ENCODE data around the gene NFYC. TPM values are rescaled to one million over a fixed set of nuclear protein-coding genes. Genes with fewer than 3 reads are reported as not detected.

NFYC gene
- polyA plus RNA-seq, 1 of the 3 experiments (the other 2 are of a cell fraction) = 72.4 TPM

GRCh38 chr1:40684669-40685068 lies 6.8 kb upstream of the NFYC start:
- CTCF ChIA-PET = interaction anchor here (0.8 to 1.8 kb wide), 6 partner anchors 10 to 164 kb away, joined by 3 to 4 read pairs (median 3); no protein-coding TSS in a partner anchor
- Histone ChIP-seq H3K9me2 (no peaks in the 10 kb centered on the region), H3K4me3 (ENCODE audit: low read depth in 2 of 2, low read length in 1 of 2) (no peak overlapping the region), H3K4me1 (ENCODE audit: control insufficient read depth in 1 of 2, insufficient read depth in 2 of 2, low read depth in 1 of 2, low read length in 1 of 2) (peaks cover 0 to under 1% of the 10 kb centered on the region in 2 experiments; a peak in 1 of 4 replicates), H3K27ac (ENCODE audit: low read depth in 2 of 2, low read length in 1 of 2) (no peak overlapping the region), H3K79me2 (ENCODE audit: insufficient read depth) (peaks cover 11% of the 10 kb centered on the region), H3K27me3 (ENCODE audit: insufficient read depth) (no peaks in the 10 kb centered on the region), H3K9me3 (no peaks in the 10 kb centered on the region), H3K9ac (no peak overlapping the region), H4K20me1 (ENCODE audit: insufficient read depth) (no peaks in the 10 kb centered on the region), H3K36me3 (replicated peaks in 1 of 2; ENCODE audit: control insufficient read depth in 1 of 2, insufficient read depth in 2 of 2, low read length in 1 of 2) (peaks cover 7 to 15% of the 10 kb centered on the region in 2 experiments), H3F3A (replicated peaks; ENCODE audit: insufficient read depth) (no peaks in the 10 kb centered on the region), H3K4me2 (no peak overlapping the region), H2AFZ (ENCODE audit: low read depth) (no peak overlapping the region)
- DNase-seq = no peak
- POLR2A ChIA-PET = no interaction called here
- no peak for TF ChIP-seq CHD2 (IDR thresholded peaks at IDR 0.05; ENCODE audit: low read length, partially characterized antibody)
- no peak for TF ChIP-seq FOXJ3 (CRISPR knock-in tag; IDR thresholded peaks at IDR 0.05)
- no peak for TF ChIP-seq ELF1 (IDR thresholded peaks at IDR 0.05)
- TF ChIP-seq ZBTB33 (IDR thresholded peaks at IDR 0.05; ENCODE audit: borderline replicate concordance, low read depth) = no peak
- TF ChIP-seq EP300 (IDR thresholded peaks at IDR 0.05; ENCODE audit: borderline replicate concordance in 1 of 2, low read depth in 1 of 2, low read length in 1 of 2) = no peak
- no peak for TF ChIP-seq GABPA (IDR thresholded peaks at IDR 0.05; ENCODE audit: low read depth)
- TF ChIP-seq SMC3 (IDR thresholded peaks at IDR 0.05; ENCODE audit: low read depth, low read length) = no peak
- WGBS (ENCODE audit: low lambda C conversion rate) = 94% methylated on average over 3 of the region's 3 CpGs

- Histone ChIP-seq H3K27me3 (ENCODE audit: insufficient read depth) (no peaks in the 10 kb centered on the region), H3F3A (replicated peaks; ENCODE audit: insufficient read depth) (peaks cover 12% of the 10 kb centered on the region), H2AFZ (ENCODE audit: low read depth) (no peak overlapping the region), H3K36me3 (replicated peaks in 1 of 2; ENCODE audit: control insufficient read depth in 1 of 2, insufficient read depth in 2 of 2, low read length in 1 of 2) (peaks cover 7 to 15% of the 10 kb centered on the region in 2 experiments), H3K9me2 (no peaks in the 10 kb centered on the region), H3K9ac (no peak overlapping the region), H3K9me3 (no peaks in the 10 kb centered on the region), H4K20me1 (ENCODE audit: insufficient read depth) (0 out of 2 replicates have a peak, but pooled peaks cover 3% of the 10 kb centered on the region), H3K79me2 (ENCODE audit: insufficient read depth) (peaks cover 28% of the 10 kb centered on the region), H3K4me3 (ENCODE audit: low read depth in 2 of 2, low read length in 1 of 2) (no peak overlapping the region), H3K4me1 (ENCODE audit: control insufficient read depth in 1 of 2, insufficient read depth in 2 of 2, low read depth in 1 of 2, low read length in 1 of 2) (peaks cover 6 to 10% of the 10 kb centered on the region in 2 experiments; a peak in 3 of 4 replicates), H3K27ac (ENCODE audit: low read depth in 2 of 2, low read length in 1 of 2) (no peak overlapping the region), H3K4me2 (no peak overlapping the region)
- TF ChIP-seq TEAD4 (IDR thresholded peaks at IDR 0.05; ENCODE audit: borderline replicate concordance, insufficient read depth) (no peak), ELF1 (IDR thresholded peaks at IDR 0.05) (no peak), MXI1 (IDR thresholded peaks at IDR 0.05; ENCODE audit: low read depth, low read length) (no peak), TAF1 (IDR thresholded peaks at IDR 0.05; ENCODE audit: borderline replicate concordance, low read depth, low read length) (no peak), GATA2 (CRISPR knock-in tag; IDR thresholded peaks at IDR 0.05) (no peak), CHD2 (IDR thresholded peaks at IDR 0.05; ENCODE audit: low read length, partially characterized antibody) (no peak), EP300 (IDR thresholded peaks at IDR 0.05; ENCODE audit: borderline replicate concordance in 1 of 2, low read depth in 1 of 2, low read length in 1 of 2) (no peak)
- POLR2A ChIA-PET = no interaction called here
- CTCF ChIA-PET = interaction anchor here (0.6 kb wide), 1 partner anchor 59 kb away, joined by 3 read pairs; no protein-coding TSS in a partner anchor
- no peak for DNase-seq
- 96% methylated on average over 7 of the region's 7 CpGs for WGBS (ENCODE audit: low lambda C conversion rate)
These were observed 4.4 kb upstream of the NFYC start for GRCh38 chr1:40687059-40687458.

Measured in SK-N-SH (cell line).